Testis (tissue), 2 donors: ENCODE data around the gene MCTP1.

Experiments
- CTCF ChIP-seq, 3 experiments: fragments of 450-650 bp in 2 of 3; fragments of 200-600 bp in 1 of 3; sonication (generic) in 1 of 3; IDR thresholded peaks; one replicate each; pipeline ENCODE4 v1.5.1; 2016 to 2019; ENCODE audit warnings: antibody characterized with exemption in 3 of 3, mild to moderate bottlenecking in 2 of 3, moderate library complexity in 1 of 3
- POLR2A ChIP-seq: fragments of 450-650 bp; IDR thresholded peaks from one replicate; pipeline ENCODE4 v1.6.1; 2017; ENCODE audit warnings: antibody characterized with exemption, mild to moderate bottlenecking, moderate library complexity

- TF ChIP-seq CTCF (IDR thresholded peaks at IDR 0.05) (no peak), POLR2A (no peak)
These were observed 258.2 kb downstream of the MCTP1 start for GRCh38 chr5:95026718-95027117.
